Gastrocnemius medialis (tissue), 4 donors: ENCODE data around the gene G6PC3.

Source experiments
- POLR2A ChIP-seq, 2 donors: fragments of 450-650 bp; IDR thresholded peaks; one replicate each; pipeline ENCODE4 v1.6.1; 2017; ENCODE audit warnings: antibody characterized with exemption in 2 of 2, mild to moderate bottlenecking in 2 of 2, moderate library complexity in 2 of 2
- TF ChIP-seq, protein P1 (sequence below), 5 experiments: fragments of 450-650 bp in 3 of 5; fragments of 200-600 bp in 2 of 5; sonication (generic) in 2 of 5; IDR thresholded peaks in 4 of 5; conservative IDR thresholded peaks in 1 of 5; 1 replicate in 4 of 5; 2 replicates in 1 of 5; pipeline ENCODE4 v1.5.1; 2016 to 2019; ENCODE audit warnings: antibody characterized with exemption in 5 of 5, mild to moderate bottlenecking in 3 of 5, moderate library complexity in 3 of 5

- TF ChIP-seq, protein P1, sequence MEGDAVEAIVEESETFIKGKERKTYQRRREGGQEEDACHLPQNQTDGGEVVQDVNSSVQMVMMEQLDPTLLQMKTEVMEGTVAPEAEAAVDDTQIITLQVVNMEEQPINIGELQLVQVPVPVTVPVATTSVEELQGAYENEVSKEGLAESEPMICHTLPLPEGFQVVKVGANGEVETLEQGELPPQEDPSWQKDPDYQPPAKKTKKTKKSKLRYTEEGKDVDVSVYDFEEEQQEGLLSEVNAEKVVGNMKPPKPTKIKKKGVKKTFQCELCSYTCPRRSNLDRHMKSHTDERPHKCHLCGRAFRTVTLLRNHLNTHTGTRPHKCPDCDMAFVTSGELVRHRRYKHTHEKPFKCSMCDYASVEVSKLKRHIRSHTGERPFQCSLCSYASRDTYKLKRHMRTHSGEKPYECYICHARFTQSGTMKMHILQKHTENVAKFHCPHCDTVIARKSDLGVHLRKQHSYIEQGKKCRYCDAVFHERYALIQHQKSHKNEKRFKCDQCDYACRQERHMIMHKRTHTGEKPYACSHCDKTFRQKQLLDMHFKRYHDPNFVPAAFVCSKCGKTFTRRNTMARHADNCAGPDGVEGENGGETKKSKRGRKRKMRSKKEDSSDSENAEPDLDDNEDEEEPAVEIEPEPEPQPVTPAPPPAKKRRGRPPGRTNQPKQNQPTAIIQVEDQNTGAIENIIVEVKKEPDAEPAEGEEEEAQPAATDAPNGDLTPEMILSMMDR (IDR thresholded peaks at IDR 0.05 in 4 of 5, conservative IDR thresholded peaks at IDR 0.05 in 1 of 5): no peak
- TF ChIP-seq POLR2A (IDR thresholded peaks at IDR 0.05): no peak
Observed at GRCh38 chr17:44105941-44106340, 35.4 kb downstream of the G6PC3 start.
